Lung (tissue), 12 donors: ENCODE data around the gene SND1. TPM values are rescaled to one million over a fixed set of nuclear protein-coding genes. Genes with fewer than 3 reads are reported as not detected.

Experiments
- ATAC-seq: fragments of 200-7000 bp; cut with Tn5 transposase; one replicate; pipeline ENCODE4 v1.9.1; 2020; ENCODE audit warnings: moderate number of reproducible peaks; ENCODE audit not compliant: insufficient read depth, low FRiP score
- DNase-seq, 3 donors: peaks; one replicate each; pipeline ENCODE4 v3.0.0-alpha.2; 2013 to 2017
- H3K27ac ChIP-seq, 2 donors: one replicate each; pipeline ENCODE4 v1.5.1; 2013; ENCODE audit warnings: mild to moderate bottlenecking in 2 of 2, moderate library complexity in 2 of 2, control low read depth in 1 of 2, inconsistent platforms in 1 of 2, low read depth in 1 of 2, low read length in 1 of 2
- H3K27me3 ChIP-seq, 3 donors: one replicate each; pipeline ENCODE4 v1.5.1; 2013; ENCODE audit warnings: low read length in 2 of 3; ENCODE audit not compliant: control insufficient read depth in 3 of 3, insufficient read depth in 3 of 3
- H3K36me3 ChIP-seq, 4 donors: one replicate each; pipeline ENCODE4 v1.5.1; 2013; ENCODE audit warnings: low read length in 4 of 4, mild to moderate bottlenecking in 1 of 4, moderate library complexity in 1 of 4; ENCODE audit not compliant: control insufficient read depth in 4 of 4, insufficient read depth in 4 of 4
- H3K4me1 ChIP-seq, 5 donors: one replicate each; pipeline ENCODE4 v1.5.1; 2013; ENCODE audit warnings: low read length in 5 of 5, mild to moderate bottlenecking in 2 of 5, moderate library complexity in 1 of 5; ENCODE audit not compliant: control insufficient read depth in 5 of 5, insufficient read depth in 5 of 5
- H3K4me3 ChIP-seq: one replicate; pipeline ENCODE4 v1.5.1; 2013; ENCODE audit warnings: mild to moderate bottlenecking, control low read depth, moderate library complexity
- H3K9ac ChIP-seq, 2 donors: one replicate each; pipeline ENCODE4 v1.5.1; 2013; ENCODE audit warnings: low read length in 2 of 2, control low read depth in 1 of 2; ENCODE audit not compliant: insufficient read depth in 1 of 2
- H3K9me3 ChIP-seq, 4 donors: one replicate each; pipeline ENCODE4 v1.5.1; 2013; ENCODE audit warnings: low read length in 3 of 4, mild to moderate bottlenecking in 1 of 4, moderate library complexity in 1 of 4; ENCODE audit not compliant: control insufficient read depth in 4 of 4, insufficient read depth in 3 of 4
- WGBS, 2 donors: extraction: QIAGEN DNeasy Blood & Tissue Kit; methylation state at CpG; one replicate each; pipeline ENCODE4 v1.1.7; 2013; 5-methylcytosine and 5-hydroxymethylcytosine counted together
- polyA plus RNA-seq, 2 donors: library from polyadenylated mRNA; stranded (reverse); fragments of 200-250 nt; gene quantifications; one replicate each; pipeline ENCODE4 v1.2.1, GENCODE V29; 2013
- total RNA-seq, 2 donors: library from RNA; depleted of rRNA in 1 of 2; stranded (reverse); fragments of >200 nt in 1 of 2; gene quantifications; one replicate each; pipeline ENCODE4 v1.2.1, GENCODE V29; 2014 to 2021
- TF ChIP-seq, protein P1 (sequence below): IDR thresholded peaks from 2 replicates; pipeline ENCODE4 v1.5.1; 2012; ENCODE audit warnings: mild to moderate bottlenecking; ENCODE audit errors: control extremely low read depth, extremely low read depth
- donor health status: control.
- donor health status: control.
- donor health status: Bipolar disorder and iron deficiency.
- donor health status: healthy.
- donor health status: DM: yes; HTN: yes; CAD: no.

Gene SND1
- total and polyA plus RNA-seq, 4 donors = 94.5 to 210 (median 137) TPM

GRCh38 chr7:127858091-127858914 lies 206.3 kb downstream of the SND1 start:
- 97 to 98% methylated on average over 14 of the region's 14 CpGs for WGBS, 2 donors
- H3K9me3 ChIP-seq = no peaks in the 10 kb centered on the region
- no peaks in the 10 kb centered on the region for H3K27me3 ChIP-seq
- ATAC-seq = no peak
- no peak for DNase-seq
- H3K4me3 ChIP-seq = no peak overlapping the region
- no peak overlapping the region for H3K9ac ChIP-seq
- no peak overlapping the region for H3K27ac ChIP-seq
- H3K4me1 ChIP-seq = peaks cover 0 to 3% (median 0%) of the 10 kb centered on the region in 5 donors
- peaks cover 0 to 5% (median 0%) of the 10 kb centered on the region in 4 donors for H3K36me3 ChIP-seq
- TF ChIP-seq, protein P1, sequence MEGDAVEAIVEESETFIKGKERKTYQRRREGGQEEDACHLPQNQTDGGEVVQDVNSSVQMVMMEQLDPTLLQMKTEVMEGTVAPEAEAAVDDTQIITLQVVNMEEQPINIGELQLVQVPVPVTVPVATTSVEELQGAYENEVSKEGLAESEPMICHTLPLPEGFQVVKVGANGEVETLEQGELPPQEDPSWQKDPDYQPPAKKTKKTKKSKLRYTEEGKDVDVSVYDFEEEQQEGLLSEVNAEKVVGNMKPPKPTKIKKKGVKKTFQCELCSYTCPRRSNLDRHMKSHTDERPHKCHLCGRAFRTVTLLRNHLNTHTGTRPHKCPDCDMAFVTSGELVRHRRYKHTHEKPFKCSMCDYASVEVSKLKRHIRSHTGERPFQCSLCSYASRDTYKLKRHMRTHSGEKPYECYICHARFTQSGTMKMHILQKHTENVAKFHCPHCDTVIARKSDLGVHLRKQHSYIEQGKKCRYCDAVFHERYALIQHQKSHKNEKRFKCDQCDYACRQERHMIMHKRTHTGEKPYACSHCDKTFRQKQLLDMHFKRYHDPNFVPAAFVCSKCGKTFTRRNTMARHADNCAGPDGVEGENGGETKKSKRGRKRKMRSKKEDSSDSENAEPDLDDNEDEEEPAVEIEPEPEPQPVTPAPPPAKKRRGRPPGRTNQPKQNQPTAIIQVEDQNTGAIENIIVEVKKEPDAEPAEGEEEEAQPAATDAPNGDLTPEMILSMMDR = no peak

GRCh38 chr7:127858915-127859189 lies 206.9 kb downstream of the SND1 start:
- DNase-seq (no peak), ATAC-seq (no peak)
- Histone ChIP-seq H3K27ac (no peak overlapping the region), H3K9me3 (no peaks in the 10 kb centered on the region), H3K9ac (no peak overlapping the region), H3K4me3 (no peak overlapping the region), H3K4me1 (peaks cover 0 to 3% (median 0%) of the 10 kb centered on the region in 5 donors), H3K36me3 (peaks cover 0 to 5% (median 0%) of the 10 kb centered on the region in 4 donors), H3K27me3 (no peaks in the 10 kb centered on the region)
- WGBS, 2 donors = 71 to 83% methylated on average over 1 of the region's 1 CpG
- TF ChIP-seq, protein P1 = no peak

DNA sequence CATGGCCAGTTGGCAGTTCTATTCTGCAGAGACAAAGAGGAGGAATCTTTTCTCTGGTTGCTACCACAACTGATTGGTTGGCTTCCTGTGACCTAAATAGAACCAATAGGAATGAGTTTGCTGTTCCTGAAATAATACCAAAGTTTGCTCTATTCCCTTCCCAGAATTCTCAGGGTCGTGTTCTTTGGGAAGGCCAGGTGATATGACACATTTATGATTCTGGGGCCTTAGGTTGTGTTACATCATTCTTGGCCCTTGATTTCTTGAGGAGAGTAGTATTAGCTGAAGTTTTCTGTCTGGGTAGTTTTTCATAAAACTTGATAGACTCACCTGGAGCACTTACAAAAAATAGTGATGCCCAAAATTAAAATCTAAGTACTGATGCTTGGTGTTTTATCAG lies 207.3 kb downstream of the SND1 start:
- ATAC-seq (no peak), DNase-seq (no peak)
- TF ChIP-seq, protein P1 = no peak
- H3K9me3 ChIP-seq = no peaks in the 10 kb centered on the region
- H3K27me3 ChIP-seq = no peaks in the 10 kb centered on the region
- H3K4me1 ChIP-seq = peaks cover 0 to 3% (median 0%) of the 10 kb centered on the region in 5 donors
- H3K27ac ChIP-seq = no peak overlapping the region
- no peak overlapping the region for H3K4me3 ChIP-seq
- no peak overlapping the region for H3K9ac ChIP-seq
- WGBS, 2 donors = 0 to 40% methylated on average over 1 of the region's 1 CpG
- H3K36me3 ChIP-seq = peaks cover 0 to 5% (median 0%) of the 10 kb centered on the region in 4 donors

DNA sequence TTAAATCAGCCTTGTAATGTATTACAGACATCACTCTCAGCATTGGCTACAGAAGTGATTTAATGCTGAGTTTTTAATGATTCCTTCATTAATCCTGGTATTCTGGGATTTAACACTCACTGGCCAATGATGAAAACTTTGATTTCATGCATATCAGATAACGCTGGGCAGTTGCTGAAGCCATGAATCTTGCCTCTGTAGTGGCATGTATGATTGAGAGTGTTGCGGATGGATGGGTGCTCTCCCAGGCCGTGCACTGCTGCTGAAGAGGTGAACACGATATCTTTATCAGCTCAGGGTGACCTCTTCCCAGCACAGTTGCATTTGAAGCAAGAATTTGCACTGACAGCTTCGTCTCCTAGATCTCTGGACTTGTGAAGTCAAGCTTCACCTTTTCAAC lies 210.5 kb downstream of the SND1 start:
- no peak for DNase-seq
- Histone ChIP-seq H3K27ac (no peak overlapping the region), H3K9ac (no peak overlapping the region), H3K4me1 (peaks cover 0 to 3% (median 0%) of the 10 kb centered on the region in 5 donors), H3K36me3 (peaks cover 0 to 4% (median 0%) of the 10 kb centered on the region in 4 donors), H3K4me3 (no peak overlapping the region), H3K9me3 (no peaks in the 10 kb centered on the region), H3K27me3 (no peaks in the 10 kb centered on the region)
- 86 to 95% methylated on average over 5 of the region's 5 CpGs for whole genome bisulfite sequencing, 2 donors
- no peak for ATAC-seq
- TF ChIP-seq, protein P1 = no peak
